SK-N-SH (cell line): ENCODE measurements around the gene RASSF8.

Source experiments
- EP300 ChIP-seq, 2 experiments: IDR thresholded peaks; 2 replicates each; pipeline versions ENCODE4 v1.4.0 to v1.6.1; 2012; ENCODE audit warnings: borderline replicate concordance in 1 of 2, low read depth in 1 of 2, low read length in 1 of 2
- GATA2 ChIP-seq: sonication (generic); formaldehyde crosslinking; IDR thresholded peaks from 2 replicates; pipeline ENCODE4 v1.5.0; 2020; ENCODE audit warnings: mild to moderate bottlenecking, missing genetic modification reagents
- JUND ChIP-seq: IDR thresholded peaks from 2 replicates; pipeline ENCODE4 v1.4.0; 2012
- RFX5 ChIP-seq: IDR thresholded peaks from 2 replicates; pipeline ENCODE4 v1.6.1; 2012; ENCODE audit warnings: mild to moderate bottlenecking, improper control_type of control experiment, low read length
- TAF1 ChIP-seq: IDR thresholded peaks from 2 replicates; pipeline ENCODE4 v1.6.1; 2012; ENCODE audit warnings: low read depth, mild to moderate bottlenecking, low read length, moderate library complexity, borderline replicate concordance
- YY1 ChIP-seq: IDR thresholded peaks from 2 replicates; pipeline ENCODE4 v1.4.0; 2012; ENCODE audit warnings: low read depth, mild to moderate bottlenecking
- TF ChIP-seq, protein P1 (sequence below): fragments of 200-600 bp; sonication (generic); IDR thresholded peaks from 2 replicates; pipeline ENCODE4 v1.6.1; 2017; ENCODE audit warnings: antibody characterized with exemption, mild to moderate bottlenecking, moderate library complexity
- TF ChIP-seq, protein P2 (sequence below): IDR thresholded peaks from 2 replicates; pipeline ENCODE4 v1.4.0; 2012; ENCODE audit warnings: low read depth
- TF ChIP-seq, protein P3 (sequence below): IDR thresholded peaks from 2 replicates; pipeline ENCODE4 v1.6.1; 2012; ENCODE audit warnings: mild to moderate bottlenecking, low read depth, low read length, moderate library complexity
- TF ChIP-seq, protein P4 (sequence below): fragments of 150-350 bp; IDR thresholded peaks from 2 replicates; pipeline ENCODE4 v1.6.1; 2017; ENCODE audit warnings: antibody characterized with exemption, low read length, low read depth, borderline replicate concordance

DNA sequence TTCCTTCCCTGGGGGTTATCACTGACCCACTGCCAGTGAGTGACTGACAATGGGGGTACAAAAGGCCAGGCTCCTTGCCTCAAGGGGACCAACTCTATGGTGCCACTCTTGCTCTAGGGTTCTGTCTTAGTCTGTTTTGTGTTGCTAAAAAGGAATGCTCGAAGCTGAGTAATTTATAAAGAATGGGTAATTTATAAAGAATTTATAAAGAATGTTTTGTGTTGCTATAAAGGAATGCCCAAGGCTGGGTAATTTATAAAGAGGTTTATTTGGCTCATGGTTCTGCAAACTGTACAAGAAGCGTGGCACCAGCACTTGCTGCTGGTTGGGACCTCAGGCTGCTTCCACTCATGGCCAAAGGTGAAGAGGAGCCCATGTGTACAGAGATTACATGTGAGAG, 15.8 kb upstream of the RASSF8 start:
- TF ChIP-seq GATA2 (CRISPR knock-in tag) (no peak), TAF1 (no peak), RFX5 (no peak), YY1 (no peak), EP300 (IDR thresholded peaks at IDR 0.05; ENCODE audit: borderline replicate concordance in 1 of 2, low read depth in 1 of 2, low read length in 1 of 2) (no peak), JUND (no peak)
- TF ChIP-seq, protein P1, sequence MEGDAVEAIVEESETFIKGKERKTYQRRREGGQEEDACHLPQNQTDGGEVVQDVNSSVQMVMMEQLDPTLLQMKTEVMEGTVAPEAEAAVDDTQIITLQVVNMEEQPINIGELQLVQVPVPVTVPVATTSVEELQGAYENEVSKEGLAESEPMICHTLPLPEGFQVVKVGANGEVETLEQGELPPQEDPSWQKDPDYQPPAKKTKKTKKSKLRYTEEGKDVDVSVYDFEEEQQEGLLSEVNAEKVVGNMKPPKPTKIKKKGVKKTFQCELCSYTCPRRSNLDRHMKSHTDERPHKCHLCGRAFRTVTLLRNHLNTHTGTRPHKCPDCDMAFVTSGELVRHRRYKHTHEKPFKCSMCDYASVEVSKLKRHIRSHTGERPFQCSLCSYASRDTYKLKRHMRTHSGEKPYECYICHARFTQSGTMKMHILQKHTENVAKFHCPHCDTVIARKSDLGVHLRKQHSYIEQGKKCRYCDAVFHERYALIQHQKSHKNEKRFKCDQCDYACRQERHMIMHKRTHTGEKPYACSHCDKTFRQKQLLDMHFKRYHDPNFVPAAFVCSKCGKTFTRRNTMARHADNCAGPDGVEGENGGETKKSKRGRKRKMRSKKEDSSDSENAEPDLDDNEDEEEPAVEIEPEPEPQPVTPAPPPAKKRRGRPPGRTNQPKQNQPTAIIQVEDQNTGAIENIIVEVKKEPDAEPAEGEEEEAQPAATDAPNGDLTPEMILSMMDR, result no peak
- TF ChIP-seq, protein P2, sequence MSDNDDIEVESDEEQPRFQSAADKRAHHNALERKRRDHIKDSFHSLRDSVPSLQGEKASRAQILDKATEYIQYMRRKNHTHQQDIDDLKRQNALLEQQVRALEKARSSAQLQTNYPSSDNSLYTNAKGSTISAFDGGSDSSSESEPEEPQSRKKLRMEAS, result no peak
- TF ChIP-seq, protein P3, sequence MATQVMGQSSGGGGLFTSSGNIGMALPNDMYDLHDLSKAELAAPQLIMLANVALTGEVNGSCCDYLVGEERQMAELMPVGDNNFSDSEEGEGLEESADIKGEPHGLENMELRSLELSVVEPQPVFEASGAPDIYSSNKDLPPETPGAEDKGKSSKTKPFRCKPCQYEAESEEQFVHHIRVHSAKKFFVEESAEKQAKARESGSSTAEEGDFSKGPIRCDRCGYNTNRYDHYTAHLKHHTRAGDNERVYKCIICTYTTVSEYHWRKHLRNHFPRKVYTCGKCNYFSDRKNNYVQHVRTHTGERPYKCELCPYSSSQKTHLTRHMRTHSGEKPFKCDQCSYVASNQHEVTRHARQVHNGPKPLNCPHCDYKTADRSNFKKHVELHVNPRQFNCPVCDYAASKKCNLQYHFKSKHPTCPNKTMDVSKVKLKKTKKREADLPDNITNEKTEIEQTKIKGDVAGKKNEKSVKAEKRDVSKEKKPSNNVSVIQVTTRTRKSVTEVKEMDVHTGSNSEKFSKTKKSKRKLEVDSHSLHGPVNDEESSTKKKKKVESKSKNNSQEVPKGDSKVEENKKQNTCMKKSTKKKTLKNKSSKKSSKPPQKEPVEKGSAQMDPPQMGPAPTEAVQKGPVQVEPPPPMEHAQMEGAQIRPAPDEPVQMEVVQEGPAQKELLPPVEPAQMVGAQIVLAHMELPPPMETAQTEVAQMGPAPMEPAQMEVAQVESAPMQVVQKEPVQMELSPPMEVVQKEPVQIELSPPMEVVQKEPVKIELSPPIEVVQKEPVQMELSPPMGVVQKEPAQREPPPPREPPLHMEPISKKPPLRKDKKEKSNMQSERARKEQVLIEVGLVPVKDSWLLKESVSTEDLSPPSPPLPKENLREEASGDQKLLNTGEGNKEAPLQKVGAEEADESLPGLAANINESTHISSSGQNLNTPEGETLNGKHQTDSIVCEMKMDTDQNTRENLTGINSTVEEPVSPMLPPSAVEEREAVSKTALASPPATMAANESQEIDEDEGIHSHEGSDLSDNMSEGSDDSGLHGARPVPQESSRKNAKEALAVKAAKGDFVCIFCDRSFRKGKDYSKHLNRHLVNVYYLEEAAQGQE, result no peak
- TF ChIP-seq, protein P4, sequence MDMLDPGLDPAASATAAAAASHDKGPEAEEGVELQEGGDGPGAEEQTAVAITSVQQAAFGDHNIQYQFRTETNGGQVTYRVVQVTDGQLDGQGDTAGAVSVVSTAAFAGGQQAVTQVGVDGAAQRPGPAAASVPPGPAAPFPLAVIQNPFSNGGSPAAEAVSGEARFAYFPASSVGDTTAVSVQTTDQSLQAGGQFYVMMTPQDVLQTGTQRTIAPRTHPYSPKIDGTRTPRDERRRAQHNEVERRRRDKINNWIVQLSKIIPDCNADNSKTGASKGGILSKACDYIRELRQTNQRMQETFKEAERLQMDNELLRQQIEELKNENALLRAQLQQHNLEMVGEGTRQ, result no peak
